Activated CD8-positive, alpha-beta T cell treated with anti-CD3 and anti-CD28 coated beads for 36 hours (primary cell): ENCODE measurements around the gene SERPINE3. TPM values are rescaled to one million over a fixed set of nuclear protein-coding genes. Genes with fewer than 3 reads are reported as not detected.

ENCODE experiments used
- ATAC-seq: fragments of 200-7000 bp; cut with Tn5 transposase; one replicate; pipeline ENCODE4 v1.10.0; 2021; ENCODE audit warnings: mild to moderate bottlenecking, moderate library complexity
- CTCF ChIA-PET: fragments of 350-600 bp; sonication (Branson Sonifier 250); formaldehyde crosslinking; loops from one replicate; lab custom pipeline; 2021; ENCODE audit warnings: antibody characterized with exemption; lab: Charles Lee
- POLR2A ChIA-PET: fragments of 350-600 bp; sonication (Branson Sonifier 250); formaldehyde crosslinking; loops from one replicate; lab custom pipeline; 2021; ENCODE audit warnings: antibody characterized with exemption; lab: Charles Lee
- DNase-seq: peaks from one replicate; pipeline ENCODE4 v3.0.0-alpha.2; 2020
- H3K27ac Mint-ChIP-seq: one replicate; pipeline ENCODE4 v1.8.0; 2021; ENCODE audit warnings: mild to moderate bottlenecking, mixed read lengths
- H3K27me3 Mint-ChIP-seq: one replicate; pipeline ENCODE4 v1.8.0; 2021; ENCODE audit warnings: mixed read lengths
- H3K36me3 Mint-ChIP-seq: one replicate; pipeline ENCODE4 v1.8.0; 2021; ENCODE audit warnings: low read depth, mixed read lengths
- H3K4me1 Mint-ChIP-seq: one replicate; pipeline ENCODE4 v1.8.0; 2021; ENCODE audit warnings: low read depth, mixed read lengths
- H3K4me3 Mint-ChIP-seq: one replicate; pipeline ENCODE4 v1.8.0; 2021; ENCODE audit warnings: mild to moderate bottlenecking, moderate library complexity, mixed read lengths
- H3K9me3 Mint-ChIP-seq: one replicate; pipeline ENCODE4 v1.8.0; 2021; ENCODE audit warnings: mixed read lengths
- intact Hi-C: fragments of 100-400 bp; cut with micrococcal nuclease; formaldehyde crosslinking; loops from one replicate; pipeline ENCODE4 v1.10.0; 2022
- total RNA-seq, 2 experiments: library from RNA; stranded (reverse); gene quantifications; one replicate each; pipeline ENCODE4 v1.2.3, GENCODE V29; 2021
- TF ChIP-seq, protein P1 (sequence below): fragments of 200-600 bp; IDR thresholded peaks from one replicate; pipeline ENCODE4 v1.8.0; 2022; ENCODE audit warnings: antibody characterized with exemption, mild to moderate bottlenecking

SERPINE3 gene
- total RNA-seq, 2 experiments from 2014 or later: not detected

DNA sequence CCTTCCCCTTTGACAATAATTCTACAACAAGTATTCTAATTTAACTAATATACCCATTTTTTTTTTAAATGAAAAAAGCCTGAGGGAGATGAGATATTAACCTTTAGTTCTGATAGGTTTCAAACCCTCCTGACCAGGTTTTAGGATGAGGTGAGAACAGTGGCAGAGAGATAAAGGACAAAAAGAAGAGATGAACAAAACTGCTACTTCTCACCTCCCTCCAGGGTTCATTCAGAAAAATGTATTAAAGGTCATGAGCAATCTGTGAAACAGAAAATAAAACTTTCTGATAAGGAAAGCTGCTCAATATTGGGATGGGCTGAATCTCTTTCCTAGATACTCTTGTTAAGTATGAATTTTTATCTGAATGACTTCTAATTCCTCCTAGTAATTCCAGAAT lies 24.1 kb downstream of the SERPINE3 start:
- TF ChIP-seq, protein P1, sequence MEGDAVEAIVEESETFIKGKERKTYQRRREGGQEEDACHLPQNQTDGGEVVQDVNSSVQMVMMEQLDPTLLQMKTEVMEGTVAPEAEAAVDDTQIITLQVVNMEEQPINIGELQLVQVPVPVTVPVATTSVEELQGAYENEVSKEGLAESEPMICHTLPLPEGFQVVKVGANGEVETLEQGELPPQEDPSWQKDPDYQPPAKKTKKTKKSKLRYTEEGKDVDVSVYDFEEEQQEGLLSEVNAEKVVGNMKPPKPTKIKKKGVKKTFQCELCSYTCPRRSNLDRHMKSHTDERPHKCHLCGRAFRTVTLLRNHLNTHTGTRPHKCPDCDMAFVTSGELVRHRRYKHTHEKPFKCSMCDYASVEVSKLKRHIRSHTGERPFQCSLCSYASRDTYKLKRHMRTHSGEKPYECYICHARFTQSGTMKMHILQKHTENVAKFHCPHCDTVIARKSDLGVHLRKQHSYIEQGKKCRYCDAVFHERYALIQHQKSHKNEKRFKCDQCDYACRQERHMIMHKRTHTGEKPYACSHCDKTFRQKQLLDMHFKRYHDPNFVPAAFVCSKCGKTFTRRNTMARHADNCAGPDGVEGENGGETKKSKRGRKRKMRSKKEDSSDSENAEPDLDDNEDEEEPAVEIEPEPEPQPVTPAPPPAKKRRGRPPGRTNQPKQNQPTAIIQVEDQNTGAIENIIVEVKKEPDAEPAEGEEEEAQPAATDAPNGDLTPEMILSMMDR: no peak
- Mint-ChIP-seq H3K4me1 (peaks cover 14% of the 10 kb centered on the region), H3K4me3 (no peak overlapping the region), H3K27me3 (no peaks in the 10 kb centered on the region), H3K36me3 (peaks cover 34% of the 10 kb centered on the region), H3K27ac (no peak overlapping the region), H3K9me3 (no peaks in the 10 kb centered on the region)
- ATAC-seq: peak; percentile 73
- CTCF ChIA-PET: no interaction called here
- POLR2A ChIA-PET: no interaction called here
- no peak for DNase-seq
- intact Hi-C loops: no loop called here

- intact Hi-C loops: no loop called here
- ATAC-seq (peak; percentile 47), DNase-seq (no peak)
- TF ChIP-seq, protein P1: no peak
- POLR2A ChIA-PET: no interaction called here
- no peaks in the 10 kb centered on the region for H3K27me3 Mint-ChIP-seq
- peaks cover 14% of the 10 kb centered on the region for H3K4me1 Mint-ChIP-seq
- CTCF ChIA-PET: interaction anchor here (1.1 kb wide), 1 partner anchor 434 kb away, joined by 3 read pairs; no protein-coding TSS in a partner anchor
- H3K27ac Mint-ChIP-seq: peak overlapping the region; percentile 4
- H3K4me3 Mint-ChIP-seq: no peak overlapping the region
- H3K36me3 Mint-ChIP-seq: peaks cover 40% of the 10 kb centered on the region
- no peaks in the 10 kb centered on the region for H3K9me3 Mint-ChIP-seq
Measured at GRCh38 chr13:51364404-51365008, 25.0 kb downstream of the SERPINE3 start.

GRCh38 chr13:51370116-51370515 lies 30.6 kb downstream of the SERPINE3 start:
- POLR2A ChIA-PET: no interaction called here
- ATAC-seq (no peak), DNase-seq (no peak)
- CTCF ChIA-PET: no interaction called here
- Mint-ChIP-seq H3K9me3 (no peaks in the 10 kb centered on the region), H3K27me3 (no peaks in the 10 kb centered on the region), H3K36me3 (peaks cover 25% of the 10 kb centered on the region), H3K27ac (peak overlapping the region; percentile 4), H3K4me1 (no peaks in the 10 kb centered on the region), H3K4me3 (no peak overlapping the region)
- TF ChIP-seq, protein P1: no peak
- intact Hi-C loops: no loop called here

- ChIA-PET POLR2A (no interaction called here), CTCF (no interaction called here)
- DNase-seq: no peak
- Mint-ChIP-seq H3K27ac (no peak overlapping the region), H3K36me3 (peaks cover 27% of the 10 kb centered on the region), H3K9me3 (no peaks in the 10 kb centered on the region), H3K4me1 (no peaks in the 10 kb centered on the region), H3K4me3 (no peak overlapping the region), H3K27me3 (no peaks in the 10 kb centered on the region)
- intact Hi-C loops: no loop called here
- ATAC-seq: no peak
- TF ChIP-seq, protein P1: no peak
Measured at GRCh38 chr13:51370811-51371210, 31.3 kb downstream of the SERPINE3 start.

- ChIA-PET POLR2A (interaction anchor here (0.5 kb wide), 1 partner anchor 179 kb away, joined by 3 read pairs; no protein-coding TSS in a partner anchor), CTCF (no interaction called here)
- no peak overlapping the region for H3K27ac Mint-ChIP-seq
- H3K27me3 Mint-ChIP-seq: no peaks in the 10 kb centered on the region
- DNase-seq: no peak
- peaks cover 28% of the 10 kb centered on the region for H3K36me3 Mint-ChIP-seq
- ATAC-seq: no peak
- intact Hi-C loops: no loop called here
- no peaks in the 10 kb centered on the region for H3K9me3 Mint-ChIP-seq
- no peaks in the 10 kb centered on the region for H3K4me1 Mint-ChIP-seq
- no peak overlapping the region for H3K4me3 Mint-ChIP-seq
- TF ChIP-seq, protein P1: no peak
Measured at GRCh38 chr13:51371768-51372399, 32.4 kb downstream of the SERPINE3 start.
